HEK293 (cell line): ENCODE measurements around the gene METTL16.

Experiments used
- BCL11B ChIP-seq: fragments of 450-650 bp; formaldehyde crosslinking; IDR thresholded peaks from 2 replicates; pipeline ENCODE4 v1.5.1; 2016; ENCODE audit warnings: low read depth, missing biosample characterization, missing genetic modification characterization
- KLF1 ChIP-seq: fragments of 450-650 bp; formaldehyde crosslinking; IDR thresholded peaks from 2 replicates; pipeline ENCODE4 v1.5.1; 2016; ENCODE audit warnings: missing biosample characterization, missing genetic modification characterization
- KLF10 ChIP-seq: fragments of 450-650 bp; IDR thresholded peaks from 2 replicates; pipeline ENCODE4 v1.5.1; 2018; ENCODE audit warnings: missing biosample characterization, mild to moderate bottlenecking, missing genetic modification characterization
- SCRT2 ChIP-seq: fragments of 450-650 bp; formaldehyde crosslinking; IDR thresholded peaks from 2 replicates; pipeline ENCODE4 v1.5.1; 2016; ENCODE audit warnings: missing biosample characterization, missing genetic modification characterization
- SP2 ChIP-seq: fragments of 450-650 bp; formaldehyde crosslinking; IDR thresholded peaks from 2 replicates; pipeline ENCODE4 v1.5.1; 2016; ENCODE audit warnings: missing biosample characterization, missing genetic modification characterization
- SP3 ChIP-seq: fragments of 450-650 bp; formaldehyde crosslinking; IDR thresholded peaks from 2 replicates; pipeline ENCODE4 v1.5.1; 2016; ENCODE audit warnings: missing biosample characterization, missing genetic modification characterization
- SP7 ChIP-seq: fragments of 450-650 bp; formaldehyde crosslinking; IDR thresholded peaks from 2 replicates; pipeline ENCODE4 v1.5.1; 2016; ENCODE audit warnings: missing biosample characterization, missing genetic modification characterization
- ZBTB44 ChIP-seq: fragments of 450-650 bp; IDR thresholded peaks from 2 replicates; pipeline ENCODE4 v1.5.1; 2018; ENCODE audit warnings: missing biosample characterization, mild to moderate bottlenecking, missing genetic modification characterization
- ZFHX2 ChIP-seq: fragments of 450-650 bp; formaldehyde crosslinking; conservative IDR thresholded peaks from 2 replicates; pipeline ENCODE4 v1.5.1; 2016; ENCODE audit warnings: missing biosample characterization, missing genetic modification characterization
- ZFP41 ChIP-seq: fragments of 450-650 bp; formaldehyde crosslinking; IDR thresholded peaks from 2 replicates; pipeline ENCODE4 v1.5.1; 2016; ENCODE audit warnings: missing biosample characterization, missing genetic modification characterization, borderline replicate concordance
- ZNF132 ChIP-seq: fragments of 450-650 bp; formaldehyde crosslinking; IDR thresholded peaks from 2 replicates; pipeline ENCODE4 v1.5.1; 2017; ENCODE audit warnings: missing biosample characterization, missing genetic modification characterization, borderline replicate concordance
- ZNF146 ChIP-seq: fragments of 450-650 bp; formaldehyde crosslinking; IDR thresholded peaks from 2 replicates; pipeline ENCODE4 v1.5.1; 2016; ENCODE audit warnings: missing biosample characterization, missing genetic modification characterization
- ZNF16 ChIP-seq: fragments of 450-650 bp; formaldehyde crosslinking; IDR thresholded peaks from 2 replicates; pipeline ENCODE4 v1.5.1; 2016; ENCODE audit warnings: low read depth, missing biosample characterization, missing genetic modification characterization
- ZNF184 ChIP-seq: fragments of 450-650 bp; IDR thresholded peaks from 2 replicates; pipeline ENCODE4 v1.5.1; 2018; ENCODE audit warnings: missing biosample characterization, mild to moderate bottlenecking, missing genetic modification characterization
- ZNF211 ChIP-seq: fragments of 450-650 bp; formaldehyde crosslinking; IDR thresholded peaks from 2 replicates; pipeline ENCODE4 v1.5.1; 2016; ENCODE audit warnings: low read depth, missing biosample characterization, missing genetic modification characterization
- ZNF223 ChIP-seq: fragments of 450-650 bp; formaldehyde crosslinking; IDR thresholded peaks from 2 replicates; pipeline ENCODE4 v1.5.1; 2016; ENCODE audit warnings: missing biosample characterization, missing genetic modification characterization
- ZNF23 ChIP-seq: fragments of 450-650 bp; formaldehyde crosslinking; IDR thresholded peaks from 2 replicates; pipeline ENCODE4 v1.5.1; 2016; ENCODE audit warnings: missing biosample characterization, missing genetic modification characterization, borderline replicate concordance
- ZNF324 ChIP-seq: fragments of 450-650 bp; formaldehyde crosslinking; IDR thresholded peaks from 2 replicates; pipeline ENCODE4 v1.5.1; 2016; ENCODE audit warnings: missing biosample characterization, missing genetic modification characterization
- ZNF354C ChIP-seq: fragments of 450-650 bp; formaldehyde crosslinking; IDR thresholded peaks from 2 replicates; pipeline ENCODE4 v1.5.1; 2016; ENCODE audit warnings: missing biosample characterization, missing genetic modification characterization, low read depth, borderline replicate concordance
- ZNF416 ChIP-seq: fragments of 450-650 bp; formaldehyde crosslinking; IDR thresholded peaks from 2 replicates; pipeline ENCODE4 v1.5.1; 2016; ENCODE audit warnings: missing biosample characterization, missing genetic modification characterization
- ZNF449 ChIP-seq: fragments of 450-650 bp; formaldehyde crosslinking; IDR thresholded peaks from 2 replicates; pipeline ENCODE4 v1.5.1; 2017; ENCODE audit warnings: missing biosample characterization, mild to moderate bottlenecking, missing genetic modification characterization, moderate library complexity
- ZNF529 ChIP-seq: fragments of 450-650 bp; formaldehyde crosslinking; IDR thresholded peaks from 2 replicates; pipeline ENCODE4 v1.5.1; 2017; ENCODE audit warnings: missing genetic modification characterization, missing biosample characterization; ENCODE audit not compliant: insufficient replicate concordance
- ZNF560 ChIP-seq: fragments of 450-650 bp; formaldehyde crosslinking; IDR thresholded peaks from 2 replicates; pipeline ENCODE4 v1.5.1; 2017; ENCODE audit warnings: missing biosample characterization, missing genetic modification characterization, borderline replicate concordance
- ZNF561 ChIP-seq: fragments of 450-650 bp; IDR thresholded peaks from 2 replicates; pipeline ENCODE4 v1.5.1; 2018; ENCODE audit warnings: missing biosample characterization, missing genetic modification characterization, borderline replicate concordance
- ZNF626 ChIP-seq: fragments of 450-650 bp; sonication (Bioruptor Pico); formaldehyde crosslinking; IDR thresholded peaks from 2 replicates; pipeline ENCODE4 v1.5.1; 2018; ENCODE audit warnings: missing biosample characterization, missing genetic modification characterization, inconsistent platforms
- ZNF654 ChIP-seq: fragments of 450-650 bp; formaldehyde crosslinking; IDR thresholded peaks from 2 replicates; pipeline ENCODE4 v1.5.1; 2016; ENCODE audit warnings: low read depth, missing biosample characterization, missing genetic modification characterization
- ZNF768 ChIP-seq: fragments of 450-650 bp; formaldehyde crosslinking; IDR thresholded peaks from 2 replicates; pipeline ENCODE4 v1.5.1; 2018; ENCODE audit warnings: missing biosample characterization, mild to moderate bottlenecking, missing genetic modification characterization
- ZNF837 ChIP-seq: fragments of 450-650 bp; formaldehyde crosslinking; IDR thresholded peaks from 2 replicates; pipeline ENCODE4 v1.5.1; 2016; ENCODE audit warnings: missing biosample characterization, missing genetic modification characterization
- TF ChIP-seq, protein P1 (sequence below): fragments of 450-650 bp; formaldehyde crosslinking; IDR thresholded peaks from 2 replicates; pipeline ENCODE4 v1.5.1; 2016; ENCODE audit warnings: missing biosample characterization, missing genetic modification characterization, borderline replicate concordance

METTL16 gene

DNA sequence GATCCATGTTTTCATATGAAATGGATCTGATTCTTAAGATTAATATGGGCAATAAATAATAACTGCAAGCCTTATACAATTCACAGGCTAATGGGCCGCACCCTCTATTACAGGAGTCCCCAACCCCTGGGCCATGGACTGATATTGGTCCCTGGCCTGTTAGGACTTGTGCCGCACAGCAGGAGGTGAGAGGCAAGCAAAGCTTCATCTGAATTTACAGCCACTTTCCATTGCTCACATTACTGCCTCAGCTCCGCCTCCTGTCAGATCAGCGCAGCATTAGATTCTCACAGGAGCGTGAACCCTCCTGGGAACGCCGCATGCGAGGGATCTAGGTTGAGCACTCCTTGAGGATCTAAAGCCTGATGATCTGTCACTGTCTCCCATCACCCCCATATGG is 26.8 kb downstream of the METTL16 start (continued):
- TF ChIP-seq SCRT2 (tag by site-specific recombination) (peak; percentile 37; the same call in 1 of the 2 replicates), ZNF654 (tag by site-specific recombination) (no peak), ZNF529 (tag by site-specific recombination) (no peak), ZNF768 (no peak), ZNF146 (tag by site-specific recombination) (peak; percentile 55), ZNF560 (tag by site-specific recombination) (no peak), ZNF837 (tag by site-specific recombination) (no peak), ZNF184 (tag by site-specific recombination) (peak; percentile 66; the same call in 1 of the 2 replicates), ZNF561 (tag by site-specific recombination) (peak; percentile 98), ZNF449 (tag by site-specific recombination) (peak; percentile 34; the same call in 1 of the 2 replicates), BCL11B (tag by site-specific recombination) (peak; percentile 88), ZNF132 (tag by site-specific recombination) (no peak), ZBTB44 (tag by site-specific recombination) (peak; percentile 91), ZNF211 (no peak), KLF10 (tag by site-specific recombination) (peak; percentile 90), ZNF23 (tag by site-specific recombination) (no peak), ZNF626 (no peak), ZNF324 (no peak), ZFHX2 (tag by site-specific recombination) (no peak), ZFP41 (tag by site-specific recombination) (no peak), SP3 (tag by site-specific recombination) (peak; percentile 46; the same call in 1 of the 2 replicates), SP2 (tag by site-specific recombination) (peak; percentile 55), KLF1 (tag by site-specific recombination) (peak; percentile 96), ZNF16 (tag by site-specific recombination) (no peak), ZNF223 (tag by site-specific recombination) (no peak), ZNF354C (no peak), SP7 (tag by site-specific recombination) (peak; percentile 98), ZNF416 (no peak)
- TF ChIP-seq, protein P1, sequence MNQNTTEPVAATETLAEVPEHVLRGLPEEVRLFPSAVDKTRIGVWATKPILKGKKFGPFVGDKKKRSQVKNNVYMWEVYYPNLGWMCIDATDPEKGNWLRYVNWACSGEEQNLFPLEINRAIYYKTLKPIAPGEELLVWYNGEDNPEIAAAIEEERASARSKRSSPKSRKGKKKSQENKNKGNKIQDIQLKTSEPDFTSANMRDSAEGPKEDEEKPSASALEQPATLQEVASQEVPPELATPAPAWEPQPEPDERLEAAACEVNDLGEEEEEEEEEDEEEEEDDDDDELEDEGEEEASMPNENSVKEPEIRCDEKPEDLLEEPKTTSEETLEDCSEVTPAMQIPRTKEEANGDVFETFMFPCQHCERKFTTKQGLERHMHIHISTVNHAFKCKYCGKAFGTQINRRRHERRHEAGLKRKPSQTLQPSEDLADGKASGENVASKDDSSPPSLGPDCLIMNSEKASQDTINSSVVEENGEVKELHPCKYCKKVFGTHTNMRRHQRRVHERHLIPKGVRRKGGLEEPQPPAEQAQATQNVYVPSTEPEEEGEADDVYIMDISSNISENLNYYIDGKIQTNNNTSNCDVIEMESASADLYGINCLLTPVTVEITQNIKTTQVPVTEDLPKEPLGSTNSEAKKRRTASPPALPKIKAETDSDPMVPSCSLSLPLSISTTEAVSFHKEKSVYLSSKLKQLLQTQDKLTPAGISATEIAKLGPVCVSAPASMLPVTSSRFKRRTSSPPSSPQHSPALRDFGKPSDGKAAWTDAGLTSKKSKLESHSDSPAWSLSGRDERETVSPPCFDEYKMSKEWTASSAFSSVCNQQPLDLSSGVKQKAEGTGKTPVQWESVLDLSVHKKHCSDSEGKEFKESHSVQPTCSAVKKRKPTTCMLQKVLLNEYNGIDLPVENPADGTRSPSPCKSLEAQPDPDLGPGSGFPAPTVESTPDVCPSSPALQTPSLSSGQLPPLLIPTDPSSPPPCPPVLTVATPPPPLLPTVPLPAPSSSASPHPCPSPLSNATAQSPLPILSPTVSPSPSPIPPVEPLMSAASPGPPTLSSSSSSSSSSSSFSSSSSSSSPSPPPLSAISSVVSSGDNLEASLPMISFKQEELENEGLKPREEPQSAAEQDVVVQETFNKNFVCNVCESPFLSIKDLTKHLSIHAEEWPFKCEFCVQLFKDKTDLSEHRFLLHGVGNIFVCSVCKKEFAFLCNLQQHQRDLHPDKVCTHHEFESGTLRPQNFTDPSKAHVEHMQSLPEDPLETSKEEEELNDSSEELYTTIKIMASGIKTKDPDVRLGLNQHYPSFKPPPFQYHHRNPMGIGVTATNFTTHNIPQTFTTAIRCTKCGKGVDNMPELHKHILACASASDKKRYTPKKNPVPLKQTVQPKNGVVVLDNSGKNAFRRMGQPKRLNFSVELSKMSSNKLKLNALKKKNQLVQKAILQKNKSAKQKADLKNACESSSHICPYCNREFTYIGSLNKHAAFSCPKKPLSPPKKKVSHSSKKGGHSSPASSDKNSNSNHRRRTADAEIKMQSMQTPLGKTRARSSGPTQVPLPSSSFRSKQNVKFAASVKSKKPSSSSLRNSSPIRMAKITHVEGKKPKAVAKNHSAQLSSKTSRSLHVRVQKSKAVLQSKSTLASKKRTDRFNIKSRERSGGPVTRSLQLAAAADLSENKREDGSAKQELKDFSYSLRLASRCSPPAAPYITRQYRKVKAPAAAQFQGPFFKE (tag by site-specific recombination): no peak
